HEK293T (cell line): Measurements from ENCODE around the gene OTUB1.

ENCODE experiments used
- BHLHE40 ChIP-seq: fragments of 450-650 bp; IDR thresholded peaks from 2 replicates; pipeline ENCODE4 v1.6.1; 2016; ENCODE audit warnings: mild to moderate bottlenecking, moderate library complexity, borderline replicate concordance
- ELF4 ChIP-seq: fragments of 450-650 bp; IDR thresholded peaks from 2 replicates; pipeline ENCODE4 v1.6.1; 2017; ENCODE audit warnings: antibody characterized with exemption
- FOXA1 ChIP-seq: fragments of 450-650 bp; IDR thresholded peaks from 2 replicates; pipeline ENCODE4 v1.6.1; 2016; ENCODE audit warnings: mild to moderate bottlenecking
- FOXK2 ChIP-seq: fragments of 450-650 bp; IDR thresholded peaks from 2 replicates; pipeline ENCODE4 v1.6.1; 2016; ENCODE audit warnings: mild to moderate bottlenecking
- HDGF ChIP-seq: fragments of 450-650 bp; IDR thresholded peaks from 2 replicates; pipeline ENCODE4 v1.6.1; 2017; ENCODE audit warnings: antibody characterized with exemption, borderline replicate concordance
- L3MBTL2 ChIP-seq: fragments of 450-650 bp; conservative IDR thresholded peaks from 2 replicates; pipeline ENCODE4 v1.6.1; 2016; ENCODE audit warnings: mild to moderate bottlenecking
- NFRKB ChIP-seq: fragments of 450-650 bp; IDR thresholded peaks from 2 replicates; pipeline ENCODE4 v1.6.1; 2016; ENCODE audit warnings: mild to moderate bottlenecking, moderate library complexity
- SP1 ChIP-seq: fragments of 450-650 bp; IDR thresholded peaks from 2 replicates; pipeline ENCODE4 v1.6.1; 2017
- SUZ12 ChIP-seq: fragments of 450-650 bp; IDR thresholded peaks from 2 replicates; pipeline ENCODE4 v1.6.1; 2016; ENCODE audit warnings: mild to moderate bottlenecking
- ZNF384 ChIP-seq: fragments of 450-650 bp; IDR thresholded peaks from 2 replicates; pipeline ENCODE4 v1.6.1; 2016

GRCh38 chr11:63993100-63993499, 6.9 kb downstream of the OTUB1 start:
- TF ChIP-seq HDGF (no peak), SP1 (no peak), ZNF384 (no peak), ELF4 (no peak), FOXK2 (no peak), NFRKB (no peak), FOXA1 (no peak), L3MBTL2 (no peak), BHLHE40 (no peak), SUZ12 (no peak)
